HG03095 (cell line): Measurements from ENCODE around the gene ZBTB12.
"Not testable (repeated sequence)": the region's sequence is repeated elsewhere in the genome, so short reads cannot be mapped to it uniquely, and the experiment has no call there.

ENCODE experiments used
- ATAC-seq: cut with Tn5 transposase; IDR thresholded peaks from one replicate; pipeline ENCODE4 v1.9.1; 2021; ENCODE audit warnings: moderate library complexity; ENCODE audit not compliant: unreplicated experiment

The ZBTB12 gene

DNA sequence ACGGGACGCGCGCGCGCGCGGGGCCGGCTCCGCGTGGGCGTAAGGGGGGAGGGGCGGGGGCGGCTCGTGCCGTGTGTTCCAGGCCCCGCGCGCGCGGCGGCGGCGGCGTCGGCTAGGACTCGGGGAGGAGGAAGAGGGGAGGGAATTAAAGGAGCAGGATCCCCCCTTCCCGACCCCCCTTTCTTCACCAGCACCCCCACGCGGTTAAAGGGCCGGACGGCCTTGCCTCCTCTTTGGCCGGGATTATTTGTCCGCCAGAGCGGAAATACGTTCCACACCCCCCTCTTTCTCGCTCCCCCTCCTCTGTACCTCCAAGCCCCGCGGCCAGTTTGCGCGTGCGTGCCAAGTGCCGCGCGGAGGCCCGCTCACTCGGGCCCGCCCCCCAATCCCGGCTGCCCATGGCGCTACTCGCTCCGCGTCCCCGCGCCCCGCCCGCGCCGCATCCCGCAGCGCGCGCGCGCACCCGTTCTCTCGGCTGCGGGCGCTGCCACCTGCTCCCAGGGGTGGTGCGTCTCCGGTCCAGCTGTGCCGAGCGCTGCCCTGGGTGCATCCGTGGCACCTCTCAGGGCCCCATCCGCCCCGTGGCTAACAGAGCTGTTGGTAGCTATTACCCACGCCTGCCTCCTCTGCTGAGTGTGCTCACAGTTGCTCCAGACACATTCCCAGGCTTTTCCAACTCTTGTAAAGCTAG, at the start of gene ZBTB12:
Gene ZBTB12, minus strand, starts transcription at position 134 of the 691 bp plus-strand sequence. CDS start 781 bp downstream, outside the sequence.
- ATAC-seq: no peak

DNA sequence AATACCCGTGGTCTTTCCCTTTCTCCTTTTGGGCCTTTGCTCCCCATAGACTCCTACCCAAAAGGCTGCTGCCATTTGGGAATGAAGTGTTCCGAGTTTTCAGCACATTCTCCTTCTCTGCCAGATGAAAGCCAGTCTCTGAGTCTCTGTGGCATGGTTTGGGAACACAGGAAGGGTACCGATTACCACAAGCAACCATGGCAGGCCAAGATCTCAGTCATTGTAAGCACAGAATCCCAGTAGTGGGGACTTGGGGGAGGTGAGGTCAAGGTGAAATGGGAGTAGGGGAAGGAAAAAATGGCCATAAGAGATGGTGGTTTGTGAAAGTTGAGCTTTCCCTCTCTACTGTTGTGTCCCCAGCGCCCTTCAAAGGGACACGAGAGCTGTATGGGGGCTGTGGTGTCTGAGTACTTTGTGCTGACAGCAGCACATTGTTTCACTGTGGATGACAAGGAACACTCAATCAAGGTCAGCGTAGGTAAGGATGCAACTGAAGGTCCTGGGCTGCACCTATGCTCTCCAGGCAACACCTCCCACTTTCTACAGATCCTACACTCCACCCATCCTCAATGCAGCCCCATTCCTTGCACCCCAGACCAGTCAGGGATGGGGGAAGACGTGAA, 48.2 kb upstream of the ZBTB12 start:
- ATAC-seq: no peak

- ATAC-seq: no peak
These were observed 47.0 kb upstream of the ZBTB12 start for GRCh38 chr6:31948753-31949413.

DNA sequence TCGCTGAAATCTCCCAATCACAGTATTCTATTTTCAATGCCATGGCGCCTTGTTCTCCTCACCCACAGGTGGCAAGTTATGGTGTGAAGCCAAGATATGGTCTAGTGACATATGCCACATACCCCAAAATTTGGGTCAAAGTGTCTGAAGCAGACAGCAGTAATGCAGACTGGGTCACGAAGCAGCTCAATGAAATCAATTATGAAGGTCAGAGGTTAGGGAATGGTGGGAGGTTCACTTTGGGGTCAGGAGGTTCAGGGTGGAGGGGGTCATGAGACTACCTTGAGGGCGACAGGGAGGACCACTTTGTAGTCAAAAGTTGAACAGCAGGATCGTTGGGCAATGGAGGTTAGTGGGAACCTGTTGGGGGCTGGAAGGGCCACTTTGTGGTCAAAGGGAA, 46.4 kb upstream of the ZBTB12 start:
- no peak for ATAC-seq

DNA sequence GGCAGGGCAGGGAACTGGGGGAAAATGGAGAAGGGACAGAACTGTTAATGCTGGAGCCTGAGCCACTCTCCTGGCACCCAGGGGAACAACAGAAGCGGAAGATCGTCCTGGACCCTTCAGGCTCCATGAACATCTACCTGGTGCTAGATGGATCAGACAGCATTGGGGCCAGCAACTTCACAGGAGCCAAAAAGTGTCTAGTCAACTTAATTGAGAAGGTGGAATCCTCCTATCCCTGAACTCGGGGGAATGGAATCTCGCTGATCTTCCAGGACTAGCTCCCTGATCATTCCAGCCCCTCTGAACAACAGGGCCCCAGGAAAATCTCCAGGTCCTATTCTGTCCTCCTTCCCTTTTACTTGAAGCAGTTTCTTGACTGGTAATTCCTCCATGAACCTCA, 46.0 kb upstream of the ZBTB12 start:
- ATAC-seq: no peak

DNA sequence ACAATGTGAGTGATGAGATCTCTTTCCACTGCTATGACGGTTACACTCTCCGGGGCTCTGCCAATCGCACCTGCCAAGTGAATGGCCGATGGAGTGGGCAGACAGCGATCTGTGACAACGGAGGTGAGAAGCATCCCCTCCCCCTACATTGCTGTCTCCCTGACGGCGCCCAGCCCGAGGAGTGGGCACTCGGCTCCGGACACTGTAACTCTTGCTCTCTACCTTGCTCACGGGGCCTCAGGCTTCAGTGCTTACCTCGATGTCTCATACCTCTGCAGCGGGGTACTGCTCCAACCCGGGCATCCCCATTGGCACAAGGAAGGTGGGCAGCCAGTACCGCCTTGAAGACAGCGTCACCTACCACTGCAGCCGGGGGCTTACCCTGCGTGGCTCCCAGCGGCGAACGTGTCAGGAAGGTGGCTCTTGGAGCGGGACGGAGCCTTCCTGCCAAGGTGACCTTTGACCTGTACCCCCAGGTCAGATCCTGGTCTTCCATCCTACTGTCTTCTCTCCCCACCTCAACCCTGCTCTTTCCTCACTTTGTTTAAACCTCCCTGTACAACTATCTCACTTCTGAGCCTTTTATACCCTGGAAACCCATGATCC, 45.3 kb upstream of the ZBTB12 start:
- no peak for ATAC-seq

DNA sequence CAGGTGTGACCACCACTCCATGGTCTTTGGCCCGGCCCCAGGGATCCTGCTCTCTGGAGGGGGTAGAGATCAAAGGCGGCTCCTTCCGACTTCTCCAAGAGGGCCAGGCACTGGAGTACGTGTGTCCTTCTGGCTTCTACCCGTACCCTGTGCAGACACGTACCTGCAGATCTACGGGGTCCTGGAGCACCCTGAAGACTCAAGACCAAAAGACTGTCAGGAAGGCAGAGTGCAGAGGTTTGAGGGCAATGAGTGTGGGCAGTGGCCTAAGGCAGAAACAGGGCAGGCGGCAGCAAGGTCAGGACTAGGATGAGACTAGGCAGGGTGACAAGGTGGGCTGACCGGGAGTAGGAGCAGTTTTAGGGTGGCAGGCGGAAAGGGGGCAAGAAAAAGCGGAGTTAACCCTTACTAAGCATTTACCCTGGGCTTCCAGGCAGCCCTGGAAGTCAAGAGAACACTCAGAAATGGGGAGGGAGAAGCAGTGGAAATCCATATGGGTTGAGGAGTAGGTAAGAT, 44.5 kb upstream of the ZBTB12 start:
- no peak for ATAC-seq

- ATAC-seq: no peak
These were observed 43.9 kb upstream of the ZBTB12 start, which contains the start of gene CFB for GRCh38 chr6:31945507-31946369. Gene CFB (plus strand): TSS chr6:31946095. CDS start chr6:31946222, 127 bp downstream.

DNA sequence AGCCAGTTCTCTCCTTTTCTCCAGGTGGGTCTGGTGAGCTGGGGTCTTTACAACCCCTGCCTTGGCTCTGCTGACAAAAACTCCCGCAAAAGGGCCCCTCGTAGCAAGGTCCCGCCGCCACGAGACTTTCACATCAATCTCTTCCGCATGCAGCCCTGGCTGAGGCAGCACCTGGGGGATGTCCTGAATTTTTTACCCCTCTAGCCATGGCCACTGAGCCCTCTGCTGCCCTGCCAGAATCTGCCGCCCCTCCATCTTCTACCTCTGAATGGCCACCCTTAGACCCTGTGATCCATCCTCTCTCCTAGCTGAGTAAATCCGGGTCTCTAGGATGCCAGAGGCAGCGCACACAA, 43.2 kb upstream of the ZBTB12 start:
- no peak for ATAC-seq

GRCh38 chr6:31943742-31944141, 41.9 kb upstream of the ZBTB12 start:
- ATAC-seq: no peak

DNA sequence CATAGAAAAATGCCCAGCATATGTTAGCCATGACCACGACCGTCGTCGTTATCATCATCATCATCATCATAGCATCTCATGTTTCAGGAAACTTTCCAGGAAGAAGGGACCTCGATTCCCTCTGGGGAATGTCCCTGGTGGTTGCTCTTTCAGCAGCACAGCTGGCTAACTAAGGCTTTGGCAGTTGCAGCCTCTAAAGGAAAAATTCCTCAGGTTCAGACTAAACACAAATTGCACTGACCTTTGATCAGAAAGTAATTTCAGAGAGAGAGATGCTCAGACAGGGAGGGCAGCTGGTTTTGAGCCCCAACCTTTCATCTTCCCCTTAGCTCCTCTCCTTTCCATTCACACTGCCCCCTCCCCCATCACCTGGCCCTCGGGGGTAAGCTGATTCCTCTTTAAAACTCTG, 38.4 kb upstream of the ZBTB12 start:
- ATAC-seq: no peak

- no peak for ATAC-seq
These were observed 33.9 kb upstream of the ZBTB12 start for GRCh38 chr6:31935823-31936222.

- ATAC-seq: no peak
These were observed 33.1 kb upstream of the ZBTB12 start for GRCh38 chr6:31935021-31935420.

DNA sequence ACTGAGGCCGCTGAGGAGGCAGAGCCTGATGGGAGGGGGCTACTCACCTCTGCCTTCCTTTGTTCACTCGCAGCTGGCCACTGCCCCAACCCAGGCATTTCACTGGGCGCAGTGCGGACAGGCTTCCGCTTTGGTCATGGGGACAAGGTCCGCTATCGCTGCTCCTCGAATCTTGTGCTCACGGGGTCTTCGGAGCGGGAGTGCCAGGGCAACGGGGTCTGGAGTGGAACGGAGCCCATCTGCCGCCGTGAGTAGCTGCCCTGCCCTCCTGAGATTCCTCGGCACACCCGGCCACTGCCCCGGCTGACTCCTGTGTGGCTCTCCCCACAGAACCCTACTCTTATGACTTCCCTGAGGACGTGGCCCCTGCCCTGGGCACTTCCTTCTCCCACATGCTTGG, 31.7 kb upstream of the ZBTB12 start:
- ATAC-seq: no peak

- not testable (repeated sequence) for ATAC-seq
These were observed 30.3 kb upstream of the ZBTB12 start for GRCh38 chr6:31932137-31932536.

- ATAC-seq: no peak
These were observed 29.1 kb upstream of the ZBTB12 start for GRCh38 chr6:31930962-31931361.

GRCh38 chr6:31928672-31928939, 26.7 kb upstream of the ZBTB12 start:
- no peak for ATAC-seq

DNA sequence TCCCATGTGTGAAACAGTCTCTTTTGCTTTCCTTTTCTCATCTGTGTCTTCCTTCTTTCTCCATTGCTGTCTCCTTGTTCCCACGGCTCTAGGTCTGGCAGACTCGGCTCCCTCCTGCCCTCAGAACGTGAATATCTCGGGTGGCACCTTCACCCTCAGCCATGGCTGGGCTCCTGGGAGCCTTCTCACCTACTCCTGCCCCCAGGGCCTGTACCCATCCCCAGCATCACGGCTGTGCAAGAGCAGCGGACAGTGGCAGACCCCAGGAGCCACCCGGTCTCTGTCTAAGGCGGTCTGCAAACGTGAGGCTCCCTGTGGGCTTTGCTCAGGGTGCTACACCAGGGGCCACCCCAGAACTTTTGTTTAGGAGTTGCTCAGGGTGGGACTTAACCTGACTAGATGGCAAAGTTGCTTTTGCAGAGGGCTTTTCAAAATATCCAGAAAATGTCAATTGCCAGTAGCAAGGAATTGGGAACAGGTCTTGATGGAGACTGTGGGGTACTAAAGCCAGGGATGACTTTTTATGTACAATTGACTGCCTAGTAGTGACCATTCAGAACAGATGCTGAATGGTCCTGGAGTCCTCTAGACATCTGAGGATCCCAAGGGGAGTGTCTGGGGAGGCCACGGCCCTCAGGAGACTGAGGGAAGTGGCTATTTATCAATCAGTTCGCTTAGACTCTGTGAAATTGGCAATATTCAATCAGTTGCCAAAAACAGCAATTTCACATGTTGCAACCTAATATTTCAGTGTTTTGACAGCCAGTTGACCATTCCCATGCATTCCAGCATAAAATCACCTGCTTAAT, 26.2 kb upstream of the ZBTB12 start:
- no peak for ATAC-seq

DNA sequence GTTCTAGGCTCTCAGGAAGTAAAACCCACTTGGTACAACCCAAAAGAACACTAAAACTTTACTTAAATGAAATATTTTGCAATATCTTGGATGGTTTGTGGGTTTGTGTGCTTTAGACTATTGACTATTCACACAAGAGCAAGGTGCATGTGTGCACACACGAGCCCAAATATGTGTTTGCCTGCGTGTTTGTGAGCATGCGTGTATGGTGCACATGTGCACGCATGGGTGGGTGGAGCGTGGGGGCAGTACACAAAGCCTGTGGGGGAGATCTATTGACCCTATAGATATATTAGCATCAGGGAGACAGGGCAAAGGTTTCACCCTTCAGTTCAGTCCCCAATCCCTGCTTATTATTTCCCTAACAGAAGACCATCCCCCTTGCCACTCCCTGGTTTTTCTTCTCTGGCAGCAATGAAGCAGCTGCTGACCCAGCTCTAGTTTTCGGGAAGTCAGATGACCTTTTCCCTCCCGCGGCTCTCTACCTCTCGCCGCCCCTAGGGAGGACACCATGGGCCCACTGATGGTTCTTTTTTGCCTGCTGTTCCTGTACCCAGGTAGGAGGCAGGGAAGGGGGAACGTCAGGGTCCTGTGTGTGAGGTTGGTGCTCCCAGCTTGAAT, 25.5 kb upstream of the ZBTB12 start, which contains the start of gene C2:
Gene C2, plus strand, starts transcription at position 476 of the 621 bp plus-strand sequence. Its CDS starts 36 bp downstream, at position 512.
- ATAC-seq: no peak
